H1 (cell line): ENCODE results near the gene MIDN. TPM values are rescaled to one million over a fixed set of nuclear protein-coding genes. Genes with fewer than 3 reads are reported as not detected.

Experiments
- CTCF ChIA-PET: fragments of 300-600 bp; sonication (Branson Sonifier 250); formaldehyde crosslinking; loops from one replicate; lab custom pipeline; 2021; ENCODE audit not compliant: partially characterized antibody; lab: Charles Lee
- POLR2A ChIA-PET: fragments of 300-600 bp; sonication (Branson Sonifier 250); formaldehyde crosslinking; loops from one replicate; lab custom pipeline; 2021; ENCODE audit warnings: inconsistent platforms; ENCODE audit not compliant: partially characterized antibody; lab: Charles Lee
- DNase-seq, 2 experiments: peaks; one replicate each; pipeline versions ENCODE4 v3.0.0 to v3.0.0-alpha.2; 2010 to 2022; ENCODE audit warnings: low spot score in 2 of 2, low read depth in 1 of 2, mixed read lengths in 1 of 2
- FAIRE-seq: peaks from 2 replicates; lab custom pipeline; 2011; peaks lifted over from hg19 to GRCh38; lab: Jason Lieb, UNC
- H2AFZ ChIP-seq: 2 replicates; pipeline ENCODE4 v1.8.1; 2012; ENCODE audit warnings: low read length, inconsistent platforms
- H2AK5ac ChIP-seq: 2 replicates; pipeline ENCODE4 v1.6.1; 2013; ENCODE audit warnings: low read depth, low read length
- H2BK120ac ChIP-seq: replicated peaks from 2 replicates; pipeline ENCODE3; 2013; ENCODE audit warnings: low read depth, low read length, inconsistent platforms
- H2BK12ac ChIP-seq: 2 replicates; pipeline ENCODE4 v1.6.1; 2013; ENCODE audit warnings: low read depth, low read length
- H2BK15ac ChIP-seq: 2 replicates; pipeline ENCODE4 v1.6.1; 2013; ENCODE audit warnings: low read length
- H2BK20ac ChIP-seq: 2 replicates; pipeline ENCODE4 v1.6.1; 2013; ENCODE audit warnings: low read length
- H2BK5ac ChIP-seq: 2 replicates; pipeline ENCODE4 v1.6.1; 2013; ENCODE audit warnings: low read depth, low read length
- H3K14ac ChIP-seq: 2 replicates; pipeline ENCODE4 v1.6.1; 2013; ENCODE audit warnings: inconsistent platforms; ENCODE audit not compliant: insufficient read length
- H3K18ac ChIP-seq: 2 replicates; pipeline ENCODE4 v1.6.1; 2013; ENCODE audit warnings: low read length; ENCODE audit errors: extremely low read depth
- H3K23ac ChIP-seq: 2 replicates; pipeline ENCODE4 v1.6.1; 2013; ENCODE audit warnings: inconsistent platforms; ENCODE audit not compliant: insufficient read length
- H3K23me2 ChIP-seq: 2 replicates; pipeline ENCODE4 v1.6.1; 2013; ENCODE audit warnings: low read depth, low read length
- H3K27ac ChIP-seq: 2 replicates; pipeline ENCODE4 v1.6.1; 2011; ENCODE audit warnings: low read depth, low read length, inconsistent platforms
- H3K27me3 ChIP-seq, 4 experiments: replicated peaks in 1 of 4; 1 replicate in 1 of 4; 2 replicates in 3 of 4; pipeline versions ENCODE4 v1.6.1 to v1.8.1; 2011 to 2013; ENCODE audit warnings: low read length in 3 of 4, mild to moderate bottlenecking in 3 of 4, inconsistent platforms in 2 of 4, mixed read lengths in 2 of 4, moderate library complexity in 1 of 4; ENCODE audit not compliant: control insufficient read depth in 3 of 4, insufficient read depth in 3 of 4; ENCODE audit errors: extremely low read depth in 1 of 4
- H3K36me3 ChIP-seq, 4 experiments: 2 replicates each; pipeline versions ENCODE4 v1.6.1 to v1.8.1; 2011 to 2013; ENCODE audit warnings: mild to moderate bottlenecking in 4 of 4, low read length in 3 of 4, moderate library complexity in 2 of 4, control low read depth in 1 of 4, inconsistent platforms in 1 of 4; ENCODE audit not compliant: insufficient read depth in 4 of 4, control insufficient read depth in 2 of 4
- H3K4ac ChIP-seq: replicated peaks from 2 replicates; pipeline ENCODE3; 2013; ENCODE audit warnings: low read length, low read depth, mixed read lengths, inconsistent platforms; ENCODE audit not compliant: insufficient read length
- H3K4me1 ChIP-seq, 4 experiments: replicated peaks in 1 of 4; 1 replicate in 1 of 4; 2 replicates in 3 of 4; pipeline versions ENCODE4 v1.6.1 to v1.8.1; 2011 to 2013; ENCODE audit warnings: low read length in 3 of 4, inconsistent platforms in 2 of 4, mixed read lengths in 1 of 4; ENCODE audit not compliant: insufficient read depth in 4 of 4, control insufficient read depth in 3 of 4
- H3K4me2 ChIP-seq, 2 experiments: 2 replicates each; pipeline versions ENCODE4 v1.6.1 to v1.8.1; 2011 to 2013; ENCODE audit warnings: low read depth in 2 of 2, low read length in 2 of 2, control low read depth in 1 of 2, inconsistent platforms in 1 of 2, mild to moderate bottlenecking in 1 of 2; ENCODE audit not compliant: insufficient read depth in 1 of 2
- H3K4me3 ChIP-seq, 4 experiments: fragments of 200-600, 300-600 bp in 1 of 4; sonication (generic), shearing (Covaris generic), sonication (Bioruptor Twin) in 1 of 4; 2 replicates each; pipeline versions ENCODE4 v1.5.1 to v1.8.1; 2011 to 2016; ENCODE audit warnings: low read length in 4 of 4, low read depth in 3 of 4, control low read depth in 2 of 4, inconsistent platforms in 2 of 4, mild to moderate bottlenecking in 2 of 4, mixed read lengths in 1 of 4, moderate library complexity in 1 of 4; ENCODE audit not compliant: insufficient read depth in 2 of 4; ENCODE audit errors: extremely low read depth in 1 of 4
- H3K56ac ChIP-seq: replicated peaks from 2 replicates; pipeline ENCODE3; 2013; ENCODE audit warnings: low read depth, mild to moderate bottlenecking, mixed read lengths, low read length, inconsistent platforms; ENCODE audit not compliant: insufficient read length
- H3K79me1 ChIP-seq: 2 replicates; pipeline ENCODE4 v1.6.1; 2013; ENCODE audit warnings: low read depth, low read length, control low read depth
- H3K79me2 ChIP-seq, 2 experiments: 2 replicates each; pipeline versions ENCODE4 v1.6.1 to v1.8.1; 2012 to 2013; ENCODE audit warnings: low read length in 2 of 2, mild to moderate bottlenecking in 2 of 2, inconsistent platforms in 1 of 2; ENCODE audit not compliant: insufficient read depth in 2 of 2, control insufficient read depth in 1 of 2
- H3K9ac ChIP-seq, 4 experiments: replicated peaks in 1 of 4; 1 replicate in 1 of 4; 2 replicates in 3 of 4; pipeline versions ENCODE4 v1.6.1 to v1.8.1; 2011 to 2013; ENCODE audit warnings: low read depth in 3 of 4, low read length in 3 of 4, control low read depth in 2 of 4, mild to moderate bottlenecking in 2 of 4, moderate library complexity in 2 of 4, inconsistent platforms in 1 of 4; ENCODE audit errors: extremely low read depth in 1 of 4
- H3K9me3 ChIP-seq, 2 experiments: 2 replicates each; pipeline versions ENCODE4 v1.6.1 to v1.8.1; 2012 to 2013; ENCODE audit warnings: mild to moderate bottlenecking in 2 of 2, moderate library complexity in 2 of 2, control low read depth in 1 of 2, inconsistent platforms in 1 of 2, low read depth in 1 of 2, low read length in 1 of 2, mixed read lengths in 1 of 2; ENCODE audit not compliant: insufficient read depth in 2 of 2
- H4K20me1 ChIP-seq, 2 experiments: replicated peaks in 1 of 2; 2 replicates each; pipeline versions ENCODE3 to v1.8.1; 2011 to 2013; ENCODE audit warnings: inconsistent platforms in 2 of 2, low read length in 2 of 2, mild to moderate bottlenecking in 1 of 2; ENCODE audit not compliant: insufficient read depth in 2 of 2, control insufficient read depth in 1 of 2
- H4K5ac ChIP-seq: 2 replicates; pipeline ENCODE4 v1.6.1; 2013; ENCODE audit warnings: low read length, low read depth, mixed read lengths, inconsistent platforms; ENCODE audit not compliant: insufficient read length
- H4K8ac ChIP-seq: 2 replicates; pipeline ENCODE4 v1.8.0; 2013; ENCODE audit warnings: mild to moderate bottlenecking, moderate library complexity, low read length, inconsistent platforms; ENCODE audit not compliant: insufficient read depth; ENCODE audit errors: extremely low read depth
- H4K91ac ChIP-seq: replicated peaks from 2 replicates; pipeline ENCODE3; 2013; ENCODE audit warnings: low read length, mixed read lengths, inconsistent platforms; ENCODE audit not compliant: insufficient read length
- ASH2L ChIP-seq: fragments of 200-600, 300-600 bp; sonication (generic); IDR thresholded peaks from one replicate; pipeline ENCODE4 v1.7.1; 2017; ENCODE audit warnings: low read length
- GABPA ChIP-seq: IDR thresholded peaks from 2 replicates; pipeline ENCODE4 v1.6.1; 2011; ENCODE audit warnings: mild to moderate bottlenecking, low read length, moderate library complexity, borderline replicate concordance; ENCODE audit not compliant: insufficient read depth
- HDAC6 ChIP-seq: IDR thresholded peaks from one replicate; pipeline ENCODE4 v1.7.1; 2012; ENCODE audit warnings: low read depth, mild to moderate bottlenecking, inconsistent platforms, low read length, moderate library complexity
- JUN ChIP-seq: IDR thresholded peaks from 2 replicates; pipeline ENCODE4 v1.6.1; 2011; ENCODE audit warnings: low read depth, mild to moderate bottlenecking, improper control_type of control experiment, low read length
- JUND ChIP-seq: IDR thresholded peaks from 2 replicates; pipeline ENCODE4 v1.6.1; 2011; ENCODE audit warnings: mild to moderate bottlenecking, improper control_type of control experiment, low read length
- KDM5A ChIP-seq: fragments of 200-600 bp; IDR thresholded peaks from 2 replicates; pipeline ENCODE4 v1.7.1; 2012; ENCODE audit warnings: mild to moderate bottlenecking, low read length, inconsistent platforms, mixed read lengths
- NANOG ChIP-seq: IDR thresholded peaks from 2 replicates; pipeline ENCODE4 v1.6.1; 2011; ENCODE audit warnings: low read length, low read depth, mild to moderate bottlenecking, inconsistent platforms; ENCODE audit not compliant: insufficient read depth, poor library complexity, severe bottlenecking
- NRF1 ChIP-seq: IDR thresholded peaks from 2 replicates; pipeline ENCODE4 v1.6.1; 2011; ENCODE audit warnings: mild to moderate bottlenecking, low read depth, low read length, improper control_type of control experiment
- PHF8 ChIP-seq: fragments of 200-600 bp; sonication (generic); conservative IDR thresholded peaks from 2 replicates; pipeline ENCODE4 v1.7.1; 2012; ENCODE audit warnings: low read depth, mild to moderate bottlenecking, inconsistent platforms, low read length, moderate library complexity
- RBBP5 ChIP-seq: IDR thresholded peaks from 2 replicates; pipeline ENCODE4 v1.7.1; 2012; ENCODE audit warnings: low read depth, mild to moderate bottlenecking, inconsistent platforms, low read length, moderate library complexity, borderline replicate concordance
- TBP ChIP-seq: IDR thresholded peaks from 2 replicates; pipeline ENCODE4 v1.6.1; 2011; ENCODE audit warnings: low read depth, low read length, improper control_type of control experiment
- TEAD4 ChIP-seq: IDR thresholded peaks from 2 replicates; pipeline ENCODE4 v1.6.1; 2012; ENCODE audit warnings: low read depth, low read length, inconsistent platforms, mixed read lengths
- WGBS, 2 experiments: shearing (Covaris generic) in 1 of 2; methylation state at CpG; one replicate each; pipeline versions ENCODE4 v1.1.6 to v1.1.7; 2013 to 2015; ENCODE audit warnings: low lambda C conversion rate in 2 of 2, mixed read lengths in 2 of 2, inconsistent platforms in 1 of 2, low coverage in 1 of 2, missing lambda C conversion rate in 1 of 2; ENCODE audit not compliant: insufficient replicate concordance in 2 of 2, insufficient coverage in 1 of 2, insufficient read length in 1 of 2; ENCODE audit errors: extremely low coverage in 1 of 2, missing lambda C conversion rate in 1 of 2; 5-methylcytosine and 5-hydroxymethylcytosine counted together
- polyA plus RNA-seq, 7 experiments: library from polyadenylated mRNA; depleted of rRNA in 3 of 7; stranded (reverse) in 5 of 7; unstranded in 2 of 7; fragments of >200 nt in 5 of 7; fragments of 200-250 nt in 2 of 7; gene quantifications; 1 replicate in 5 of 7; 2 replicates in 1 of 7; 4 replicates in 1 of 7; pipeline versions ENCODE4 v1.2.1 to v1.2.3, GENCODE V29; 2011 to 2013; ENCODE audit warnings: missing spikeins in 2 of 7, mixed read lengths in 2 of 7
- total RNA-seq: library from RNA; stranded (reverse); fragmentation: NEBNext Ultra II Directional; extraction: Animal tissue kit (Norgen Biotek cat#: 25700); gene quantifications from 2 replicates; pipeline ENCODE4 v1.2.1, GENCODE V29; 2021

MIDN gene
- total and polyA plus RNA-seq, 2 of the 8 experiments (the other 6 are each of a cell fraction or from before 2014, with no cell fraction given), result 39.8 to 159 TPM

DNA sequence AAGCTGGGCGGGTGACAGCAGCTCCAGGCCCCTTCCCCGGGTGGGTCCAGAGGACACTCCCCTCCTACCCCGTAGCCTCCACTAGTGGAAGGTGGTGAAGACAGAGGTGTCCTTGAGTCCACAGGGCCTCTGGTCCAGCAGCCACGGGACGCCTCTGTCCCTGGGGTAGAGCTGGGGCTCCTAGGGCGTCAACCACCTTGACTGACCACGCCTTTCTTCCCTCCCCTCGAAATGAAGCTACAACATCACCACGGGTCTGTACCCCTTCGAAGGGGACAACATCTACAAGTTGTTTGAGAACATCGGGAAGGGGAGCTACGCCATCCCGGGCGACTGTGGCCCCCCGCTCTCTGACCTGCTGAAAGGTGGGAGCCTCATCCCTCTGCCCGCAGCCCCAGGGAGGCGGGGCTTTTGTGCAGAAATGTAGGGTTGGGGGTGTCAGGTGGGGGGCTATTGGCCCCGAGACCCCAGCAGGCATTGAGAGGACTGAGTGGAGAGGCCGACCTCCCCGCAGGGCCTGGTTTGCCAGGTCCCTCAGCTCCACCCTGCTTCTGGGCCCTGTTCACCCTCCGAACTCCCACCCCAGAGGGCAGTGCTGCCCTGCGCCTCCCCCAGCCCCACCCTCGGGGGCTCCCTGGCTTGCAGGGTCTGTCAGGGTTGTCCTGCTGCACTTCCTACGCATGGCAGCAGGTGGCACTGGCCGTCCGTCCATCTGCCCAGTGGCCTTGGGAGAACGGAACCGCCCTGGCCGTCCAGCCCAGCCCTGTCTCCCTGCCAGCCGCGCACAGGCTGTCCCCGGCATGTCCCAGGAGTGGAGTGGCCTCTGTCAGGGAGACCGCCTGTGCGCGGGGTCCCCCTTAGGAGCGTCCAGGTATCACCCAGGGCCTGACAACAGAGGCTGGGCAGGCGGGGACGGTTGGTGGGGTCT lies 27.1 kb upstream of the MIDN start:
- Histone ChIP-seq H3K23me2 (no peaks in the 10 kb centered on the region), H4K8ac (no peak overlapping the region), H2BK120ac (no peak overlapping the region), H3K4me1 (peaks cover 0 to 2% (median 2%) of the 10 kb centered on the region in 4 experiments; a peak in 3 of 7 replicates), H3K4me2 (no peak overlapping the region), H2AK5ac (no peak overlapping the region), H3K27me3 (no peaks in the 10 kb centered on the region), H2BK20ac (no peak overlapping the region), H2AFZ (no peak overlapping the region), H2BK5ac (no peak overlapping the region), H2BK15ac (no peak overlapping the region), H3K27ac (no peak overlapping the region), H4K91ac (no peak overlapping the region), H3K79me1 (peaks cover 7% of the 10 kb centered on the region), H3K4ac (no peak overlapping the region), H4K20me1 (peaks cover 25 to 40% of the 10 kb centered on the region in 2 experiments), H2BK12ac (no peak overlapping the region), H3K18ac (no peak overlapping the region), H3K79me2 (peaks cover 0 to 24% of the 10 kb centered on the region in 2 experiments; a peak in 2 of 4 replicates), H3K14ac (no peak overlapping the region), H4K5ac (no peak overlapping the region), H3K56ac (no peak overlapping the region), H3K9ac (no peak overlapping the region), H3K4me3 (no peak overlapping the region), H3K23ac (no peak overlapping the region), H3K9me3 (no peaks in the 10 kb centered on the region), H3K36me3 (peaks cover 0 to 38% (median 0%) of the 10 kb centered on the region in 4 experiments; a peak in 3 of 8 replicates)
- DNase-seq (peak in 1 of 2 experiments; percentile 78), FAIRE-seq (no peak)
- ChIA-PET CTCF (interaction anchor here (0.7 to 9.0 kb wide), 33 partner anchors 8 to 179 kb away, joined by 3 to 56 read pairs (median 5); partner anchors contain the start of gene ATP5F1D), POLR2A (interaction anchor here (0.9 to 2.0 kb wide), 12 partner anchors 8 to 213 kb away, joined by 3 to 10 read pairs (median 4); partner anchors contain the start of gene CIRBP)
- 90% methylated on average over 35 of the region's 38 CpGs; no CpG with 5 or more reads in 1 of the 2 experiments for WGBS, 2 experiments
- TF ChIP-seq JUND (no peak), JUN (no peak), TBP (no peak), PHF8 (no peak), GABPA (peak; percentile 74; the same call in 1 of the 2 replicates), ASH2L (no peak), KDM5A (no peak), RBBP5 (no peak), NRF1 (no peak), HDAC6 (no peak), TEAD4 (no peak), NANOG (no peak)
